H7 (cell line): Measurements from ENCODE around the gene GRB7. TPM values are rescaled to one million over a fixed set of nuclear protein-coding genes. Genes with fewer than 3 reads are reported as not detected.

Source experiments
- DNase-seq: peaks from one replicate; pipeline ENCODE4 v3.0.0; 2012
- H3K27me3 ChIP-seq: 2 replicates; pipeline ENCODE4 v1.6.0; 2011; ENCODE audit warnings: mild to moderate bottlenecking, low read length; ENCODE audit not compliant: control insufficient read depth, insufficient read depth
- H3K36me3 ChIP-seq: replicated peaks from 2 replicates; pipeline ENCODE4 v1.5.1; 2011; ENCODE audit warnings: low read length; ENCODE audit not compliant: control insufficient read depth, insufficient read depth
- H3K4me3 ChIP-seq: 2 replicates; pipeline ENCODE4 v1.5.1; 2011; ENCODE audit warnings: low read depth, mild to moderate bottlenecking, control low read depth, low read length, moderate library complexity; ENCODE audit not compliant: insufficient read depth
- total RNA-seq: library from RNA; depleted of rRNA; stranded (reverse); fragments of >200 nt; shearing (Covaris generic); gene quantifications from 2 replicates; pipeline ENCODE4 v1.2.3, GENCODE V29; 2014

The GRB7 gene
- total RNA-seq, 1 experiment from 2014 or later, result 34.3 TPM

DNA sequence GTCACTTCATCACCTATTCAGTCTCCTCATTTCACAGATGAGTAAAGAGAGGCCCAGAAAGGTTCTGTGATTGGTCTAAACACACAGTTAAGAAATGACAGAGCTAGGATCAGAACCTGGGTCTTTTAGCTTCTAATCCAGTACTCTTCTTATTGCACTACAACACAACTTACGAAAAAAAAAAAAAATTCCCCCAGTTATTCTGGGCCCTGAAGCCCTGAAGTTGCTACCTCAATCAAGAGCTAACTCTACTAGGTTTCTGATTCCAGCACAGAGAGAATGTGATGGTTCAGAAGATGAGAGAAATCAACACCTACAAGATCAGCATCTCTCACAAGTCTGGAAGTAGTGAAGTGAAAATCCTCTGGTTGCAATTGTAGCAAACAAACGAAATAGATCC lies 37.3 kb downstream of the GRB7 start:
- H3K27me3 ChIP-seq, result no peaks in the 10 kb centered on the region
- no peak for DNase-seq
- H3K4me3 ChIP-seq, result no peak overlapping the region
- H3K36me3 ChIP-seq, result no peaks in the 10 kb centered on the region

GRCh38 chr17:39776252-39776651 lies 38.5 kb downstream of the GRB7 start:
- no peaks in the 10 kb centered on the region for H3K27me3 ChIP-seq
- H3K4me3 ChIP-seq, result no peak overlapping the region
- no peaks in the 10 kb centered on the region for H3K36me3 ChIP-seq
- DNase-seq, result no peak

GRCh38 chr17:39777534-39778365 lies 40.0 kb downstream of the GRB7 start:
- no peak for DNase-seq
- no peak overlapping the region for H3K4me3 ChIP-seq
- H3K27me3 ChIP-seq, result no peaks in the 10 kb centered on the region
- H3K36me3 ChIP-seq, result no peaks in the 10 kb centered on the region

DNA sequence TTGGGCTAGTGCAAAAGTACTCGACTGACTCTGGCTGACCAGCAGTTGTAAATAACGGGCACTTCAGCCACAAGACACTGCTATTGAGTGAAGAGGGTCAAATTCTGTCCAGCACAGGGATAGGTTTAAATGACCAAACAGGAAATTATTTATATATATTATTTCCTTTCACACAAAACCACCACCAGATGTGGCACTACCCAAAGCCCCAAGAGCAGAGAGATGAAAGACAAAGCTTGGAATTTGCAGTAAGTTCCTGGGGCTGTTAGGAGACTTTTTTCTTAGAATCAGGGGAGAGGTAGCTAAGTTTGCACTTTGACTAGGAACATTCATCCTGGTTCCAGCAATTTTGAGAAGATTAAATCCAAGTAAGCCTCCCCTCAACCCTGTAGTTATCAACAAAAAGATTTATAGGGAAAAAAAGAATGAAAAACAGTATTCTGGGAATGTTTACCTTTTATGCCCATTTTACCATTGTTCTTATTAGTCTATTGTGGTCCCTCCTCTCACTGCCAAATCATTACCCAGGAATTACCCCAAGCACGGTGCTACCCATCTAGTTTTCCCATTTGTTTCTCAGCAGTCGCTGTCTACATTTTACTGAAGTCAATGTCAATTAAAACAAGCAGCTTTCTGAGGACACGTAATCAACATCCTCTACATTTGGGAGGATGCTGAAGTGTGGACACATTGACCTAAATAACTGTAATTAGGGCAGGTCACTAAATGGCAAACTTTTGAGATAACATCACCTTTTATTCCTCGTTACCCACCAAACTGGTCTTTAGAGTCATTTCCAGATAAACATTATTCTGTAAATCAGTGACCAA lies 43.5 kb downstream of the GRB7 start:
- DNase-seq, result no peak
- no peak overlapping the region for H3K4me3 ChIP-seq
- H3K36me3 ChIP-seq, result no peaks in the 10 kb centered on the region
- H3K27me3 ChIP-seq, result no peaks in the 10 kb centered on the region

GRCh38 chr17:39781861-39782213 lies 44.1 kb downstream of the GRB7 start:
- Histone ChIP-seq H3K4me3 (no peak overlapping the region), H3K36me3 (no peaks in the 10 kb centered on the region), H3K27me3 (no peaks in the 10 kb centered on the region)
- no peak for DNase-seq

GRCh38 chr17:39782481-39782880 lies 44.7 kb downstream of the GRB7 start:
- no peak for DNase-seq
- Histone ChIP-seq H3K36me3 (no peaks in the 10 kb centered on the region), H3K27me3 (no peaks in the 10 kb centered on the region), H3K4me3 (no peak overlapping the region)

GRCh38 chr17:39782980-39783379 lies 45.2 kb downstream of the GRB7 start:
- Histone ChIP-seq H3K4me3 (no peak overlapping the region), H3K36me3 (no peaks in the 10 kb centered on the region), H3K27me3 (no peaks in the 10 kb centered on the region)
- DNase-seq, result no peak

DNA sequence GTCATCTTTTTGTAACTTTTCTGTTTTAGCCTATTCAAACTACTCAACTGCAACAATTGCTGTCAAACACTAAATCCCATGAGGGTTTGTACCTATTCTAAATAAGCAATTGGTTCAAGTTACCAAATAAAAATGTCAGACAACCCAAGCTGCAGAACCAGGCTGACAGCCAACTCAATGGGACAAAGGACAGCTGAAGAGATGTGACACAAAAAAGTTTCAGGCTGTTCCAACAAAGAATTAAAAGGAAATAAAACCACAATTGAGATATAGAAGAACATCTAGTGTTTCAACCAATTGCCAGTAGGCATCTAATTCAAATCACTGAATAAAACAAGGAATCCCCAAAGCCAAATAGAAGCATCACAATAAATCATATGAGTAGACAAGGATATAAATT lies 49.3 kb downstream of the GRB7 start:
- DNase-seq, result no peak
- no peak overlapping the region for H3K4me3 ChIP-seq
- H3K27me3 ChIP-seq, result no peaks in the 10 kb centered on the region
- no peaks in the 10 kb centered on the region for H3K36me3 ChIP-seq

GRCh38 chr17:39787743-39788484 lies 50.2 kb downstream of the GRB7 start:
- no peaks in the 10 kb centered on the region for H3K36me3 ChIP-seq
- DNase-seq, result no peak
- H3K27me3 ChIP-seq, result no peaks in the 10 kb centered on the region
- no peak overlapping the region for H3K4me3 ChIP-seq

GRCh38 chr17:39791111-39791992 lies 53.6 kb downstream of the GRB7 start:
- Histone ChIP-seq H3K4me3 (no peak overlapping the region), H3K36me3 (no peaks in the 10 kb centered on the region), H3K27me3 (no peaks in the 10 kb centered on the region)
- DNase-seq, result no peak

DNA sequence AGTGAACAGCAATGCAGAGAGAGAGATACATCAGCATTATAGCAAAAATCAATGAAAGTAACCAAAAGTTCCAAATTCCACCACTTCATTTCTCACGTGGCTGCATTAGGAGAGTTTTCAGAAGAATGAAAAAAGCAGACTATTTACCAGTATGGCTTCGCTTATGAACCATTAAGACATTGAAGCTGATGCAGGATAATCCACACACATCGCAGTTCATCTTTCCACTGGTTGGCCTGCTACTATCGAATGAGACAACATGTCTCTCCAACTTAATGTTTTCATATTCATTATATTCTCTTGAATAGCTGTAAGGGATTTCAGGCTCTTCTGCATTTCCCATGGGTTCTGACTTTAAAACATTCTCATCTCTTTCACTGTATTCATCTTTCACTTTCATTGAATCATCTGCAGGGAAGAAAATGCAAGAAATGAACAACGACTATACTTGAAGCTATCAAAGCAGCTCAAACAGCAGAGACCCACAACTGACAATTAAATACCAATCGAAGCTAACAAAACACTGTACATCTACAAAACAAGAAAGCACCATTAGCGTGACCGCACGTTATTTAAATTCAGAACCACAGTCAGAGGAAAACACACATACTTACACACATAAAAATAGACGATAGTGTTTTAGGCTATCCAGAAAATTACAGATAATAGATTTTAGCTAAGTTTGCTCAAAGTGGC lies 54.9 kb downstream of the GRB7 start:
- no peak for DNase-seq
- Histone ChIP-seq H3K27me3 (no peaks in the 10 kb centered on the region), H3K4me3 (no peak overlapping the region)

GRCh38 chr17:39793301-39793872 lies 55.6 kb downstream of the GRB7 start:
- DNase-seq, result no peak
- Histone ChIP-seq H3K4me3 (no peak overlapping the region), H3K27me3 (no peaks in the 10 kb centered on the region), H3K36me3 (no peaks in the 10 kb centered on the region)

More for the DNA sequence above, 54.9 kb downstream of the GRB7 start:
- H3K36me3 ChIP-seq, result no peaks in the 10 kb centered on the region

DNA sequence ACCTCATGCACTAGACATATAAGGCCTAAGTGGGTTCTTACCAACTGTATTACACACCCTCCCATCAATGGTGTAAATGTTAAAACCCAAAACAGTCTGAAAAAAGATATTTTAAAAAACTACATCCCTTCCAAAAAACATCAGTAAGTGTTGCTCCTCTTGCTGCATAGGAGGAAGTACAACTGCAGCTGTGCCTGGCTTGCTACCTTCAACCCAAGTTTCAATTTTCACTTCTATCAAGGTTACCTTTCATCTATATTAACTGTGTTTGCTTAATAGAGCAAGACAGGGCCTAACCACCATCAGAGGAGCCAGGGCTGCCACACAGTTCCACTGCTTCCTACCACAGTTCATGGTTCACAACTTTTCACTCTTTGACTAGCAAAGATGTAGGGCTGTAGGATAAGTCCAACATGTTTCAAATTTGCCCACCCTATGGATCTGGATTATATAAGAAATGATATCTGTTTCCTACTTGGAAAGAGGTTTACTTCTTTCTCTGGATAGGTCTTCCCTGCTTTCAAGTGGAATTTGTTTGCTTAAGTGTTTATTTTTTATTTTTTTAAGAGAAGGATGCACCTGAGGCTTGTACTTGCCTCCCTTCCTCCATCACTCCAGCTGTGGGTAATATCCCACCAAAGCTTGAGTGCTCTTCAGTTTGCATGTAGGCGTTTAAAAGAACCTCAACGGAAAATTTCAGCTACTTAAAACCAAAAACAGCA lies 56.7 kb downstream of the GRB7 start:
- no peak for DNase-seq
- no peaks in the 10 kb centered on the region for H3K36me3 ChIP-seq
- no peaks in the 10 kb centered on the region for H3K27me3 ChIP-seq
- H3K4me3 ChIP-seq, result no peak overlapping the region
